DOHH2 (cell line): Measurements from ENCODE around the gene RPL35.

Source experiments
- EZH2phosphoT487 ChIP-seq: fragments of 200-600 bp; sonication (generic); IDR thresholded peaks from 2 replicates; pipeline ENCODE4 v1.6.1; 2017; ENCODE audit warnings: borderline replicate concordance, mild to moderate bottlenecking, antibody characterized with exemption, low read length, moderate library complexity, mixed read lengths
- TF ChIP-seq, protein P1 (sequence below): fragments of 200-600 bp; sonication (generic); IDR thresholded peaks from one replicate; pipeline ENCODE4 v1.5.1; 2014; ENCODE audit warnings: antibody characterized with exemption, mild to moderate bottlenecking, low read depth, low read length; ENCODE audit not compliant: poor library complexity, severe bottlenecking

- TF ChIP-seq, protein P1, sequence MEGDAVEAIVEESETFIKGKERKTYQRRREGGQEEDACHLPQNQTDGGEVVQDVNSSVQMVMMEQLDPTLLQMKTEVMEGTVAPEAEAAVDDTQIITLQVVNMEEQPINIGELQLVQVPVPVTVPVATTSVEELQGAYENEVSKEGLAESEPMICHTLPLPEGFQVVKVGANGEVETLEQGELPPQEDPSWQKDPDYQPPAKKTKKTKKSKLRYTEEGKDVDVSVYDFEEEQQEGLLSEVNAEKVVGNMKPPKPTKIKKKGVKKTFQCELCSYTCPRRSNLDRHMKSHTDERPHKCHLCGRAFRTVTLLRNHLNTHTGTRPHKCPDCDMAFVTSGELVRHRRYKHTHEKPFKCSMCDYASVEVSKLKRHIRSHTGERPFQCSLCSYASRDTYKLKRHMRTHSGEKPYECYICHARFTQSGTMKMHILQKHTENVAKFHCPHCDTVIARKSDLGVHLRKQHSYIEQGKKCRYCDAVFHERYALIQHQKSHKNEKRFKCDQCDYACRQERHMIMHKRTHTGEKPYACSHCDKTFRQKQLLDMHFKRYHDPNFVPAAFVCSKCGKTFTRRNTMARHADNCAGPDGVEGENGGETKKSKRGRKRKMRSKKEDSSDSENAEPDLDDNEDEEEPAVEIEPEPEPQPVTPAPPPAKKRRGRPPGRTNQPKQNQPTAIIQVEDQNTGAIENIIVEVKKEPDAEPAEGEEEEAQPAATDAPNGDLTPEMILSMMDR, result no peak
- no peak for TF ChIP-seq EZH2phosphoT487
Observed at GRCh38 chr9:124880501-124880900, 18.7 kb upstream of the RPL35 start.
